SIG-M5 (cell line): ENCODE data around the gene DNAH8.
"Not testable (repeated sequence)": the region's sequence is repeated elsewhere in the genome, so short reads cannot be mapped to it uniquely, and the experiment has no call there.

Source experiments
- DNase-seq: peaks from one replicate; lab custom pipeline; 2025; lab: John Stamatoyannopoulos, UW

DNAH8 gene

GRCh38 chr6:38907264-38907663, 192.2 kb downstream of the DNAH8 start:
- DNase-seq, result no peak

DNA sequence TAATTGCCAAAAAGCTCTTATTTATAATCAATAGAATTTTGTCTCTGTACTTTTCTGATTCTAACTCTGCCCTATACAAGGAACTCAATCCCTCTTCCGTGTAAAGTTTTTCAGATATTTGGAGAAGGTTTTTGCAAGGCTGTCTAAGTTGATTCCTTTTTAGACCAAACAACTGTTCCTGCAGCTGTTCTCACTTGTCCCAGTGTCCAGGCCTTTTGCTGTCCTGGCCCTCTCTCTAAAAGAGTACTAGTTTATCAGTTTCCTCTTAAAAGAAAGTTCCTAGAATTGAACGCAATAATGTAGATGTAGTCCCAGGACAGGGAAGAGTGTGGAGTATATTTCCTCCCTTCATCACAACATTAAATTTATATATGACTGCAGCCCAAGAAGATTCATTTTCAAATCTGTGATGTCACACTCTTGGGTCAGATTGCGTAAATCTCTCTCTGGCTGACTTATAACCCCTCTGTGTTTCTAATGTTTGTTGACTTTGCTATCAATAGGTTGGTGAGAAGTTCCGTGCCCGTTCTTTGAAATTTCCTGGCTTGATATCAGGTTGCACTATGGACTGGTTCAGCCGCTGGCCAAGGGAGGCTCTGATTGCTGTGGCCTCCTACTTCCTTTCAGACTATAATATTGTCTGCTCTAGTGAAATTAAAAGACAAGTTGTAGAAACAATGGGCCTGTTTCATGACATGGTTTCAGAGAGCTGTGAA, 194.1 kb downstream of the DNAH8 start:
- DNase-seq, result no peak

DNA sequence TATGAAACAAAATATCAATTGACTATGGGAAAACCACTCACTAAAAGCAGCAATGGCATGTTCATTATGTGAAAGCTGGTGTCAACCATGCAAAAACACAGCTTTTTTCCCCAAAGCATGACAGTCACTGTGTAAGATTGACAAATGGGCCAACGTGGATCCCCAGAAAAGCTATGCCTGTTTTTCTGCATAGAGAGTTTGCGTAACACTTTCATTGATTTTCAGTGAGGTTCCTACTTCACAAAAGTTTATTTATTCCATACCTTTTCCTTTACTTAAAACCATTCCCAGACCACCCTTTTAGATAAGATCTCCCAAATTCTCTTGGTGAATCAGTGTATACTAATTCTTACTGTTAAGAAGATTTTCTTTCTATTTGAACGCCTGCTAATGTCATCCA, 195.1 kb downstream of the DNAH8 start:
- no peak for DNase-seq

DNA sequence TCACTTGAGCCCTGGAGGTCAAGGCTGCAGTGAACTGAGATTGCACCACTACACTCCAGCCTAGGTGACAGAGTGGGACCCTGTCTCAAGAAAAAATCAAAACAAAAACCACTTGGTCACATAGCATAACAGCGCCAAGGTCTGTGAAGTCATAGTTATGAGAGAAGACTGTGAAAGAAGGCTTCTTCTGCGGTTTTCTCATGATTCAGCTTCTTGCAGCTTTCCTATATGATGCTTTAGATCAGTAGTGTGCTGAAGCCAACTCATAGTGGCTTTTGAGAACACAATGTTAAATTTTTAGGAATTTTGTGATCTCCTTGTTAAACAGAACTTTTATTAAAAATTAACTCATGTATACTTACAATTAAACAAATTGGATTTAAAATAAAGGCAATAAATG, 197.3 kb downstream of the DNAH8 start:
- no peak for DNase-seq

DNA sequence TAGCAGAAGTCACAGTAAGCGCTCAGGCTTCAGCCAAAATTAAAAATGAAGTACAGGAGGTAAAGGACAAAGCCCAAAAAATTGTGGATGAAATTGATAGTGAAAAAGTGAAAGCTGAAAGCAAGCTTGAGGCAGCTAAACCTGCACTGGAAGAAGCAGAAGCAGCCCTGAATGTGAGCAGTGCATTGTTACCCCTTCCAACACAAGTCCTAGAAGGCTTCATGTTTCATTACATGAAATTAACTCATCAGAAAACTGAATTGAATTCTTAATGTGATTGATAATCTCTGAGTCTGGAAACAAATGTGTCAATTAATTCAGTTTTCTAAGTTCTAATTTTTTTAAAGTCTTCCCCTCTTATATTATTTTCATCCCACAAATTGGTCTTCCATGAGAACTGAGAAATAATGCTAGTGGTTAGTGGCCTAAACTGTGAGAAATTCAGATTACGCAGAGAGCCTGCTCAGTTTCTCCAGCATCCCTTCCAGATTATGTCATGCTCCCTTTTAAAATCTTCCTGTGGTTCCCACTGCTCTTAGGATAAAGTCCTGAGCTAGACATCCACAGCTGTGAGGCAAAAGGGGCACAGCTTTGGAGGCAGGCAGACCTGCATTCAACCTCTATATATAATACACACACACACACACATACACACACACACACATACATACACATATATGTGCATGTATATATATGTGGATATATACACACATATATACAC, 200.3 kb downstream of the DNAH8 start:
- DNase-seq, result no peak

GRCh38 chr6:38921540-38921939, 206.4 kb downstream of the DNAH8 start:
- DNase-seq, result not testable (repeated sequence)

DNA sequence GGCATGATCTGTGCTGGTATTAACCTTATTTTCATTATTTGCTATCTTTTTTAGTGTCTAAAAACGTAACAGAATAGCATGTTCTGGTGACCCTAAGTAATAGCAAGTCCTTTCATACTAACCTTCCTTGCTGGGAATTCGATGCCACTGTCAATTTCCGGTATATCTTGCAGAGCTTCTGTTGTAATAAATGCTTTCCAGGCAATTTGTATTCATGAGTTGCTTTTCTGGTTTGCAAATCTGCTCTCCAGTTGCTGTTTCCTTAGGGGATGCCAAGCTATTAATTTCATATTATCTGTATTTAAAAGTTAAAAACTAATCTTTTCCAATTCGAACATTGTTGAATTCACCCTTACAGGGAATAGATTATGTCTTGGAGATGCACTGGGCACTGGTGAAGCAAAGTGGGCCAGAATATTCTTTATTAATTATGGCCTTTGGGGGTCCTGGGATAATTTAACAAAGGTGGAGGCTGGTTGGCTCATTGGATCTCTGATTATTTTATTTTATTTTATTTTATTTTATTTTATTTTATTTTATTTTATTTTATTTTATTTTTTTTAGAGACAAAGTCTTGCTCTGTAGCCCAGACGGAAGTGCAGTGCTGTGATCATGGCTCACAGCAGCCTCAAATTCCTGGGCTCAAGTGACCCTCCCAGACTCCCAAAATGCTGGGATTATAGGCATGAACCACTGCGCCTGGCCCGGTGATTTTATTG, 209.8 kb downstream of the DNAH8 start:
- DNase-seq, result no peak

- no peak for DNase-seq
Observed at GRCh38 chr6:38929560-38929959, 214.4 kb downstream of the DNAH8 start.

- no peak for DNase-seq
Observed at GRCh38 chr6:38933426-38933825, 218.3 kb downstream of the DNAH8 start.

DNA sequence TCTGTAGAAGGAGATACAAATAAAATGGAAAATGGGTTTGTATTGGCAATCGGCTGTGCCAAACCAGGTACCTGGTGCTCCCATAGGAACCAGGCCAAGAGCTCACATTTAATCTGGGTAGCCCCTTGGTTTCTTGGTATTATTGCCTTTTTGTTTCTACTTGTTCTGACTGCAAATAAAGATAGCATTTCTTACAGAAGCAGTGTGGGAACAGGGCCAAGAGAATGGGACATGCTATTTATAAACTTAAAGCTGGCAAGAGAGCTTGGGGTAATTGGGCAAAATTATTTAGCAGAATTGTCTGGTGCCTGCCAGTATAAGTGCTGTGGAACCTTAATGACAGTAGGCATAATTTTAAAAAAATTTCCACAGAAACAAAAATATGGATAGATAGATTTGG, 219.9 kb downstream of the DNAH8 start:
- no peak for DNase-seq

DNA sequence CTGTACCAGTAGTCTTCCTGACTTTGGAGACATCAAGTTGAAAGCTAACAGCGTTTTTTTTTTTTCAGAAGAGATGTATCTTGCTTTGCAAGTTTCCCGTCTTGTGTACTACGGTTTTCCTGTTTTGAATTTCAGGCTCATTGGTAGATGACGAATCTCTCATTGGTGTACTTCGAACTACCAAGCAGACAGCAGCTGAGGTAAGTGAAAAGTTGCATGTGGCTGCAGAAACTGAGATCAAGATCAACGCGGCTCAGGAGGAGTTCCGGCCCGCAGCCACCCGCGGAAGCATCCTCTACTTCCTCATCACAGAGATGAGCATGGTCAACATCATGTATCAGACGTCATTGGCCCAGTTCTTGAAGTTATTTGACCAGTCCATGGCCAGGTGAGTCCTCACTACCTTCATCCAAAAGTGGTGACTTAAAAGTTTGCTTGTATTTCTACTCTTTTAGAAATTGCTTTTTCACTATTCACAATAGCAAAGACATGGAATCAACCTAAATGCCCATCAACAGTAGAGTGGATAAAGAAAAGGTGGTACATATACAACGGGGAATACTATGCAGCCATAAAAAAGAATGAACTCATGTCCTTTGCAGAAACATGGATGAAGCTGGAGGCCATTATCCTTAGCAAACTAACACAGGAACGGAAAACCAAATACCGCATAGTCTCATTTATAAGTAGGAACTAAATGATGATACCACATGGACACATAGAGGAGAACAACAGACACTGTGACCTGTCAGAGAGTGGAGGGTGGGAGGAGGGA, 222.9 kb downstream of the DNAH8 start:
- no peak for DNase-seq

GRCh38 chr6:38938741-38939140, 223.6 kb downstream of the DNAH8 start:
- DNase-seq, result no peak

DNA sequence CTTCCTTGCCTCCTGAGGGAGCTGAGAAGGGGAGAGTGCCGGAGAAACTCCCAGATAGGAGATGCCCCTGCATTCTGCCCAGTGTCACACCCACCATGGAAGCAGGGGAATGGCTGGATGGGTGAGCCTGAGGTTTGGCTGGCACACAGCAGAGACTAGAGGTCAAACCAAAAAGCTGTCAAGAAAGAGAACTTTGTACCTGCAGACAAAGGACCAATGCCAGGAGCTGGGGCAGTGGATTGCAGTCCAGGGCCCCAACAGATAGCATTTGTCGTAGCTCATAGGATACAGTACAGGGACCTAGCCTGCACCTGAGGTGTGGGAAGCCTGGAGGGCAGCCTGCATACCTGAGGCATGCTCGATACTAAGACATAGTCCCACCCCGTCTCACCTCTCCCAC, 227.3 kb downstream of the DNAH8 start:
- DNase-seq, result no peak

- no peak for DNase-seq
Observed at GRCh38 chr6:38942965-38943364, 227.9 kb downstream of the DNAH8 start.

GRCh38 chr6:38943964-38944363, 228.9 kb downstream of the DNAH8 start:
- no peak for DNase-seq

DNA sequence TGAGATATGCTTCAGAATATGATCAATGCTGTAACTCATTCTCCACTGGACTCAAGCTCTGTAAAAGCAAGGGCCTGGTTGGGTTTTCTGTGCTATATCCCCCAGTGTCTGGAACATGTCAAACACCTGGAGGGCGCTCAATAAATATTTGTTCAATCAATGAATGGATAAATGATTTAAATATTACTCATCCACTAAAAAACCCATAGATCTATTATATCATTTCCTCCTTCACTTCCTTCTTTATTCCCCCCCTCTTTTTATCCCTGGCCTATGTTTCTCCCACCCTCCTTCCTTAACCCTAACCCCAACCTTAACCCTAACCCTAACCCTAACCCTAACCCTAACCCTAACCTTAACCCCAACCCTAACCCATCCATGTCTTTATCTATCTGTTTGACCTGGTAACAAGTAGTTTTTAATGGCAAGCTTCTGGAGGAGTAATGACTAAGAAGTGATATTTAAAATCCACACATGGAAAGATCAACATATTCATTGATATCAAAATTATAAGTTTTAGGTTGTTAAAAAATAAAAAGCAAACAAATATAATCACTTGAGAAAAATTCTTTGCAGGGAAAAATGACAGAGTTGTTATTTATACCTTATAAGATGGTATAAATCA, 229.7 kb downstream of the DNAH8 start:
- no peak for DNase-seq

DNA sequence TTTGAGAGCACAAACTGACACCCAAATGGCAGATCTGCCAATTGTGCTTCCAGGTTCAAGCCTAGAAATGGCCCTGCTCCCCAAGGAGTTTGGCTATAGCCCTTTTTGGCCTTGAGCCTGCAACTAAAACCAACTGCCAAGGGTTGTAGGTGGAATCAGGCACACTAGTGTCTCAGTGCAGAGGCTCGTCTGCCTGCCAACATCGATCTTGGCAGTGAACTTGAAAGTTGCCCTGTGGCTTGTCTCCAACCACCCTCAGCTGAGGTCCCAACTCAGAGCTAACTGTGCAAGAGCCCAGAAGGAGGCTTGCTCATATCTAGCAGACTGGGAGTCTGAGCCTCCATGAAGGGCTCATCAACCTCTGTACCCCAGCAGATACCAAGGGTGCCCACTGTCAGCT, 240.8 kb downstream of the DNAH8 start:
- DNase-seq, result no peak

- no peak for DNase-seq
Observed at GRCh38 chr6:38957426-38957825, 242.3 kb downstream of the DNAH8 start.

DNA sequence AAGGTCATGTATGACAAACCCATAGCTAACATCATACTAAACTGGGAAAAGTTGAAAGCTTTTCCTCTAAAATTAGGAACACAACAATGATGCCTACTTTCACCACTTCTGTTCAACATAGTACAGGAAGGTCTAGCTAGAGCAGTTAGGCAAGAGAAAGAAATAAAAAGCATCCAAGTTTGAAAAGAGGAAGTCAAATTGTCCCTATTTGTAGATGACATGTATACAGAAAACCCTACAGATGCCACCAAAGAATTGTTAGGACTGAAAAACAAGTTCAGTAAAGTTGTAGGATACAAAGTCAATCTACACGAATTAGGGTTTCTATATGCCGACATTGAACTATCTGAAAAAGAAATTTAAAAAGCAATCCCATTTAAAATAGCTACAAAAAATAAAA, 244.0 kb downstream of the DNAH8 start:
- no peak for DNase-seq

DNA sequence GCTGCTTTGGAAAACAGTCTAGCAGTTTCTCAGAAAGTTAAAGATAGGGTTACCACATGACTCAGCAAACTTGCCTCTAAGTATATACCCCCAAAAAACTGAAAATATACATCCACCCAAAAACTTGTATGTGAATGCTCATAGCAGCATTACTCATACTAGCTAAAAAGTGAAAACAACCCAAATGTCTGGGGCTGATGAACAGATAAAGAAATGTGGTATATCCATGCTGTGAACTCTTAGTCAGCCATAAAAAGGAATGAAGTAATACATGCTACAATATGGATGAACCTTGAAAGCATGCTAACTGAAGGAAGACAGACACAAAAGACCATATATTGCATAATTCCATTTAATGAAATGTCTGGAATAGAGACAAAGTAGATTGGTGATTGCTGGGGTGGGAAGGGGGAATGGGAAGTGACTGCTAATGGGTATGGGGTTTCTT, 253.6 kb downstream of the DNAH8 start:
- DNase-seq, result no peak

DNA sequence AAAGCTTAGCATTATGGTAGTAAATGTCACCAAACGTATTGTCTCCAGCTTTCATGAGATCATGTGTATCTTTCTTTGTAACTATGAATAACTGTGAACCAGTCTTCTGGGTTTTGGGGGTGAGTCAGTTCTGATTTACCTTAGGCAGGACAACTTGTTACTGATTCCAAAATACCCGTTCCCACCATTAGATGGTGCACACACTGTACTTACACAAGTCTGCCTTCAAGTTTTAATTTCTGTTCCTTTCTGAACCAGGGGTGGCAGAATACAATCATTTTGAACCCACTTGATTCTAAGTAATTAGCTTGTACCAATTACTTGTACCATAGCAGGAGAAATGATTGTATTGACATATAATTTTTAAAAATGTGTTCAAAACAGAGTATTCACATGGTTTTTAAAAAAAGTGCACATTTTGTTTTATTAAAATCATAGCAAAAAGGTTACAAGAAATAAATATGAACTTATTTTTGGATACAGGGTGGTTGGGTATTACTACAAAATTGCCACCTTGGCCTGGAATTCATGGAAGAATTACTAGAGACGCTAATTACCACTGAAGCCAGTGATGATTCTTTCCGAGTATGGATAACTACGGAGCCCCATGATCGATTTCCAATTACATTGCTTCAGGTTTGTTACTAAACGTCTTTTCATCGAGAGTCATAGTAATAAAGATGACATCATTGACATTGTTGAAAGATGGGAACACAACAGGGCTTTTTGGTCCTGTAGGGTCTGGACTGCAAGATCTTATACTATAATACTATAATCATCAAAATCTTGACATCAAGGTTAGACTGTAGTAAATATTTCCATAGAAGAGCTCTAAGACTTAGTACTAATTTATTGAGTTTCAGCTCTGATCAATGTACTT, 258.3 kb downstream of the DNAH8 start:
- DNase-seq, result peak; percentile 13
